ENCODE results near the gene KCNE5.

- no peak for TF ChIP-seq CTCF (conservative IDR thresholded peaks at IDR 0.05)
- TF ChIP-seq EZH2 (IDR thresholded peaks at IDR 0.05; ENCODE audit: low read depth), result no peak
These were observed 30.7 kb upstream of the KCNE5 start for GRCh38 chrX:109655502-109656201.
